ENCODE data around the gene KLK1. TPM values are rescaled to one million over a fixed set of nuclear protein-coding genes. Genes with fewer than 3 reads are reported as not detected.

The KLK1 gene
- total RNA-seq, 4 donors from 2014 or later = not detected

- intact Hi-C loops (cut with DNase I) = no loop called here
- WGBS, 2 donors = 6% methylated on average over 13 to 15 of the region's 21 CpGs
- no peaks in the 10 kb centered on the region for H3K9me3 ChIP-seq
- H3K27ac ChIP-seq = no peak overlapping the region
- peak overlapping the region in 3 of 4 donors; percentile 22 to 49 (median 26) for H3K4me3 ChIP-seq
- peaks cover 12 to 30% (median 16%) of the 10 kb centered on the region in 3 donors for H3K4me1 ChIP-seq
- H3K27me3 ChIP-seq = peaks cover 0 to 99% (median 9%) of the 10 kb centered on the region in 4 donors
- no peak for DNase-seq
- H3K36me3 ChIP-seq = no peaks in the 10 kb centered on the region
- TF ChIP-seq POLR2A (IDR thresholded peaks at IDR 0.05) (no peak), CTCF (IDR thresholded peaks at IDR 0.05) (no peak)
Observed at GRCh38 chr19:50820549-50821247, 2.9 kb downstream of the KLK1 start.

DNA sequence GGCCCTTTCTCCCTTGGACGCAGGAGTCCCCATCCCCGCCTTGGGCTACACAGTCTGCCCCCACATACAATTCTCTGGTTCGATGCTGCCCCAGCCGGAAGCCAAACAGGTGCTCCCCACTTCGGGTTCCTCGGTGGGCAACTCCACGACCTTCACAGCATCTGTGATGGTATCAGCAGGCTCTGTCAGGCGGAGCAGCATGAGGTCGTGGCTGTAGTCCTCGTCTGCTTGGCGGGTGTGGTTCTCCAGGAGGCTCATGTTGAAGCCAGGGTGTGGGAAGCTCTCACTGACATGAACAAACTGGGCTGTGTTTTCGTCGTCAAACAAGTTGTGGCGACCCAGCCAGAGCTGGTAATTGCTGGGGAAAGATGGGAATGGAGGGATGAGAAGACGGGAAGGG lies 3.5 kb downstream of the KLK1 start:
- no peaks in the 10 kb centered on the region for H3K36me3 ChIP-seq
- no peak for DNase-seq
- H3K4me3 ChIP-seq = peak overlapping the region in 1 of 4 donors; percentile 49
- intact Hi-C loops (cut with DNase I) = no loop called here
- peaks cover 12 to 30% (median 16%) of the 10 kb centered on the region in 3 donors for H3K4me1 ChIP-seq
- TF ChIP-seq CTCF (IDR thresholded peaks at IDR 0.05) (no peak), POLR2A (IDR thresholded peaks at IDR 0.05) (no peak)
- H3K9me3 ChIP-seq = no peaks in the 10 kb centered on the region
- no peak overlapping the region for H3K27ac ChIP-seq
- peaks cover 0 to 99% (median 9%) of the 10 kb centered on the region in 4 donors for H3K27me3 ChIP-seq
- 0 to 4% methylated on average over 1 to 8 of the region's 15 CpGs for WGBS, 2 donors

DNA sequence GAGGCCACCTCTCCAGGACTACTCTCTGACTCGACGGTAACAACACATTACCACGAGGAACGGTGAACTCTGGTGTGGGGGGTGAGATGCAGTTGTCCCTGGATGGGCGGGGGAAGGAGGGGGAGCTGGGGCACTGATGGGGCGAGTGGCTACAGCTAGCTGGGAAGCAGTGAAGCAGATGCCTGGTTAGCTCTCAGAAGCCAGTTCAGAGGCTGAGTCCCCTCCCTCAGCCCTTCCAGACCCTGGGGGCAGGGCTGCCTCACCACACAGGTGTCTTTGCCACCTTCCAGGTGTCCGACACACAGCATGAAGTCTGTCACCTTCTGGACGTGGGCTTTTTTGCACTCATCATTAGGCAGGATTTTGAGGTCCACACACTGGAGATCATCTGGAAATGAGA lies 4.0 kb downstream of the KLK1 start:
- WGBS, 2 donors = 0 to 50% methylated on average over 1 to 2 of the region's 8 CpGs
- Histone ChIP-seq H3K4me1 (peaks cover 12 to 30% (median 16%) of the 10 kb centered on the region in 3 donors), H3K4me3 (no peak overlapping the region), H3K27ac (no peak overlapping the region), H3K36me3 (no peaks in the 10 kb centered on the region), H3K9me3 (no peaks in the 10 kb centered on the region), H3K27me3 (peaks cover 0 to 99% (median 9%) of the 10 kb centered on the region in 4 donors)
- DNase-seq = no peak
- TF ChIP-seq POLR2A (IDR thresholded peaks at IDR 0.05) (no peak), CTCF (IDR thresholded peaks at IDR 0.05) (no peak)
- intact Hi-C loops (cut with DNase I) = no loop called here

DNA sequence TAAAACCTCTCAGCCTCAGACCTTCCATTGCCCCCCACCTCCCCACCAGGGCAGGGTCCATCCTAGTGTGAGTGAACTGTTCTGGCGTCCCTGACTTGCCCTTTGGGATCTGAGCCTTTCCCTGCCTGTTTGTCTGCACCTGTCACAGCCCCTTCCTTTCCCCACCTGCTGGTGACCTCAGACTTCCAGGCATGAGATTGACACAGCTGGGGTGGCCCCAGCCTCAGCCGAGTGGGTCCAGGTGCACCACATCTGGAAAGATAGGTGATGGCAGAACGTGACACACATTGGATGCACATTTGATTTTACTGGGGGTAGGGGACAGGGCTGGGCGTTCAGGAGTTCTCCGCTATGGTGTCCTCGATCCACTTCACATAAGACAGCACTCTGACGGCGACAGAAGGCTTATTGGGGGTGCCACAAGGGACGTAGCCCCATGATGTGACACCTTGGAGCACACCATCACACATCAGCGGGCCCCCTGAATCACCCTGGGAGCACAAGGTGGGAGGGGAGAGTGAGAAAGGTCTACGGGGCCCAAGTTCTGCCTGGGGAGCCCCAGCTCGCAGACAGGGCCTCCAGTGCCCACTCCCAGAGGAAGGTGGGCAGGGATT lies 4.6 kb downstream of the KLK1 start:
- peaks cover 12 to 30% (median 16%) of the 10 kb centered on the region in 3 donors for H3K4me1 ChIP-seq
- no peaks in the 10 kb centered on the region for H3K9me3 ChIP-seq
- no peak overlapping the region for H3K4me3 ChIP-seq
- H3K36me3 ChIP-seq = no peaks in the 10 kb centered on the region
- H3K27me3 ChIP-seq = peaks cover 0 to 100% (median 9%) of the 10 kb centered on the region in 4 donors
- DNase-seq = no peak
- intact Hi-C loops (cut with DNase I) = no loop called here
- 66 to 78% methylated on average over 8 to 10 of the region's 12 CpGs for WGBS, 2 donors
- TF ChIP-seq CTCF (IDR thresholded peaks at IDR 0.05) = no peak
- TF ChIP-seq POLR2A (IDR thresholded peaks at IDR 0.05) = no peak
- no peak overlapping the region for H3K27ac ChIP-seq

Measured in esophagus squamous epithelium (tissue), 5 donors.